GM21360 (cell line): Measurements from ENCODE around the gene GLRX3.

Experiments
- ATAC-seq: cut with Tn5 transposase; IDR thresholded peaks from one replicate; pipeline ENCODE4 v1.9.1; 2021; ENCODE audit warnings: mild to moderate bottlenecking, moderate library complexity; ENCODE audit not compliant: unreplicated experiment

The GLRX3 gene

GRCh38 chr10:130137659-130138478 is 1.7 kb downstream of the GLRX3 start:
- no peak for ATAC-seq

- ATAC-seq: no peak
Observed at GRCh38 chr10:130138479-130138866, 2.3 kb downstream of the GLRX3 start.

DNA sequence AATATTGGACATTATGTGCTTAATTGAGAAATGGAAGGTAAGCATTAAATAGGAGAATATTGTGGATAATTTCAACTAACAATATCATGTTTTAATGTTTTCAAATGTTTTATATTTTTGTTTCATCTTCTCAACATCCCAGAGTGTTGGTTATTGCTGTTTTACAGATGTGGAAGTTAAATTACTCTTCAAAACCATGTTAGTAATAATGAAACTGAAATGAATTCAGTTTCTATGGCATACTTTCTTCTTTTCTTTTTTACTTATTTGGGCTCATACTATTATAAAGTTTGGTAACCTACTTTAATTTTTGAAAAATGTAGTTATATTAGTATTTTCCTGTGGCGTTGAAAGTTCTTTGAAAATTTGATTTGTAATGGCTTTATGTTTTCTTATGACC is 4.2 kb downstream of the GLRX3 start:
- ATAC-seq: no peak

DNA sequence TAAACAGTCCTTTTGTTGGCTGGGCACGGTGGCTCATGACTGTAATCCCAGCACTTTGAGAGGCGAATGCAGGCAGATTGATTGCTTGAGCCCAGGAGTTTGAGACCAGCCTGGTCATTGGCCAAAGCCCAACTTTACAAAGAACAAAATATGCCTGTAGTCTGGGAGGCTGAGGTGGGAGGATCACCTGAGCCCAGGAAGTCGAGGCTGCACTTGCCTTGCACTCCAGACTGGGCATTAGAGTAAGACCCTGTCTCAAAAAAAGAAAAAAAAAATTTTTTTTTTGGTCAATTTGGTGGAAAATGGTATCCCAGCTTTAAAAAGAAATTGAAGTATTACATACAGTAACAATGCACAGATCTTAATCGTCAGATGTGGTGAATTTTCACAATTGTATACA is 4.8 kb downstream of the GLRX3 start:
- no peak for ATAC-seq

DNA sequence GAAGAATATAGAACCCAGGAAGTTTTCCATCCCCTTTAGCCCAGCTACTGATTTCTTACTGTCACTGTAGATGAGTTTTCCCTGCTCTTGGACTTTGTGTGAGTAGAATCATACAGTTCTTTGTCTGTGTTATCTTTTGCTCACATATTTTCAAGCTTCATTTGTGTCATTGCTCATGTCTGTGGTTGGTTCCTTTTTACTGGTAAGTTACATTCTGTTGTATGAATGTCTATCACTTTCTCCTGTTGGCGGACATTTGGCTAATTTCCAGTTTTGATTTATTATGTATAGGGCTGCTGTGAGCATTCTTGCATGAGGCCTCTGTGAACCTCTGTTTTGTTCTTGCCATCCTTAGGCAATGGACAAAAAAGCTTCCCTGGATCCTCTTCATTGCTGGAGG is 5.3 kb downstream of the GLRX3 start:
- ATAC-seq: peak; percentile 35

- peak; percentile 89 for ATAC-seq
Observed at GRCh38 chr10:130141878-130142277, 5.7 kb downstream of the GLRX3 start.

DNA sequence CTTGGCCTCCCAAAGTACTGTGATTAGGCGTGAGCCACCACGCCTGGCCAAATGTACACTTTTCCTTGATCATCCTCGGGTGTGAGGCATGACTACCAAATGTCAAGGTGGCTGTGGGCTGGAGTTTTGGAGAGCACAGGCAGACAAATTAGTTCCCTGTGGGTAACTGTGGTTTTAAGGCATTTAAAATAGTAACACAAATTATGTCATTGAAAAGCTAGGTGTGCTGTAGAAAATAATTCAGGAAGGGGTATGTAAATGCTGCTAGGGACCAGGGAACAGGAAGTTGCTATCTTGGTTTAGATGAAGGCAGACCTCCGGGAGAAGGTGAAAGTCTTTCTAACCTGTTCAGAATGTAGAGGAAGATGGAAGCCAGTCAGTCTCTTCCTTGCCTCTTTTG is 9.9 kb downstream of the GLRX3 start:
- ATAC-seq: no peak

- ATAC-seq: no peak
Observed at GRCh38 chr10:130159192-130159794, 23.1 kb downstream of the GLRX3 start.

DNA sequence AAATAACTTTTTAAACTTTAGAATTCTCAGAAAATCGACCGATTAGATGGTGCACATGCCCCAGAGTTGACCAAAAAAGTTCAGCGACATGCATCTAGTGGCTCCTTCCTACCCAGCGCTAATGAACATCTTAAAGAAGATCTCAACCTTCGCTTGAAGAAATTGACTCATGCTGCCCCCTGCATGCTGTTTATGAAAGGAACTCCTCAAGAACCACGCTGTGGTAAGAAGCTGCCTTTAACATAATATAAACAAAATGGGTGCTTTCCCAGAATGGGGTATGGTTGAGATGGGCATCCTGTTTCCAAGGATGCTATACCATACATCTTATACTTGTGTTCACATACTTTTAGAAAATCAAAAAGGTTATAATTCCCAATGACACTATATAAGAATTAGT is 24.6 kb downstream of the GLRX3 start:
- ATAC-seq: peak; percentile 77

DNA sequence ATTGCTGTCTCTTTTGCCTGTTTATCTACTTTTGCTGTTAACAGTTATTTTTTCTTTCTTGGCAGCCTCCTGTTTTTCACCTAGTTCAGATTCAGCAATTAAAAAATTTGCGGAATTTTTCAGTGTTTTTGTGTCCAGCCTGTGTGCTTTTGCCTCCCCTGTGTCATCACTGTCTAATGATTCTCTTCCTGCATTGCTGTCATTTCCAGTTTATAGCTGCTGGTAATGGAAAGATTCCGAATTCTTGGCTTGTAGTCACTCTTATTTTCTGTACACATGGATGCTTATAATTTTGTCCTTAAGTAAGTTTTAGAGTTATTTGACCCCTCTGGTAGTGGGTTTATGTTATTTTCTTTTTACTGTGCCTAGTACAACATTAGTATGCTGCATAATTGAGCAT is 25.1 kb downstream of the GLRX3 start:
- ATAC-seq: no peak

DNA sequence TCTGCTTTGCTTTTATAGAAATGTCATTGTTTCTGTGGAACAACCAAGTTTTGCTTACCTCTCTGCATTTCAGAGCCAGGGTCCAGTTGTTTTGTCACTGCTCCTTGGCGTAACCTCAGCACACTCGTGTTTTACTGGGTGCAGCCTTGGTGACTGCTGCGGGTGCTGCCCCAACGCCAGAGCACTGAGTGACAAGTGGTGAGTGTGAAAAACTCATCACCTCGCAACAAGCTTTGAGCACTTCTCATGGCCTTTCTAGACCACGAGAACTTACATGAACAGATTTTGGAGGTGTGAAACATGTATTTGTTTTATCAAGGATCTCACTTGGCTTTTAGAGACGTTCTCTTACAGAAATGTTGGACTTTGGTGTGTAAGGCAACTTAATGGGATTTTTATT is 31.0 kb downstream of the GLRX3 start:
- no peak for ATAC-seq

DNA sequence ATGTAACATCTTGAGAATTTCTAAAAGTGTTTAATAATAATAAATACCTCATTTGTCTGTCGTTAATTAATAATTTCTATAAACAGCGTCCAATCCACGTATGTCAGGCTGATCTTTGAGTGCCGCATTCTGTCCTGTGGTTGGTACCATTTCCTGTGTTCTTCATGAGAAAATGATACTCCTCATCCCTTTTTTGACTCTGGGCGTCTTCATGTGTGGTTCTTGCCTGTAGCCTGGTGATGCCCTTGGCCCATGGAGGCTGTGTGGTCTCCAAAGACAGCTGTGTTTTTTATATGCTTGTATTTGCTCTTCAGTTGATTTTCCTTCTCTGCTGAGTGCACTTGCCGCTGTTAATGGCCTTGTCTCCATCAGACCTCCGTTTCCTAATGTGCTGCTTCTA is 31.5 kb downstream of the GLRX3 start:
- ATAC-seq: no peak

DNA sequence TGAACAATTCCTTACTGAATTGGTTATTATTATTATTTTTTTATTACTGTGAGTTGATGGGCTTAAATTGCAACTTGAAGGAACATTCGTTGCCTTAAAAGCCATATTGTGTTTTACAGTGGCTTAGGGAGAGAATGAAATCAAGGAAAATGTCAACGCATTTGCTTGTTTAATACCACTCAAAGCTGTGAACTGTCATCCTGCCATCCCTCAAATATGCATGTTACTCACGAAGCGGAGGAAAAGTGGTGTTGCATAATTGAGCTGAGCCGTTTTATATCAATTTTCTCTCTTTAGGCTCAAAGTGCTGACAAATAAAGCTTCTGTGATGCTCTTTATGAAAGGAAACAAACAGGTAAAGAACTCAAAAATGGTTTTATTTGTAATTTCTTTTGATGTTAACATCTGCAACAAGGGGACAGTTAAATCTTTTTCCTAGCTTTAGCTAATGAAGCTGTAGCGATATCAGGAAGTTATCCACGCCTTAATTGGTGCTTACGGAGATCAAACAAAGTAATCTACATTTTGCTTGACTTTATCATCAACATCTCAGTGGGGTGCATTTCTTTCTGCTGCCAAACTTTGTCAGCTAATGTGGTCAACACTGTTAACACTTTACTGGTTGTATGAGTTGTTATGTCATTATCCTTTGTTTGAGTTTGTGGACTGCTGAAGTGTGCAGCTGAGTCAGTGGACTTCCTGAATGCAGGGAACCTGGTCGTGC is 33.1 kb downstream of the GLRX3 start:
- no peak for ATAC-seq

- ATAC-seq: peak; percentile 73
Observed at GRCh38 chr10:130171196-130171595, 35.0 kb downstream of the GLRX3 start.

DNA sequence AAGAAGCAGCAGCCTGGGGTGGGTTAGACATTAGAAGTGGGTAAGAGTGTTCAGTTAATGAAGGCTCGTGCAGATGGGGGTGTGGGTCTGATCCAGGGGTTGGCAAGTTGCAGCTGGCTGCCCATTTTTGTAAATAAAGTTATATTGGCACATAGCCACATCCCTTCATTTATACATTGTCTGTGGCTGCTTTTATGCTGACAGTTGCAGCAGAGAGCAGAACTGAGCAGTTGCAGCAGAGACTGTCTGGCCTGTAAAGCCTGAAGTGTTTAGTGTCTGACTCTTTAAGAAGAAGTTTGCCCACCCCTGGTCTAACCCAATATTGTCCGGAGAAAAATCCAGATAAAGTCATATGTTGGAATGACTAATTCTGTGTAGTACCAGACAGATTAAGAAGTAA is 38.1 kb downstream of the GLRX3 start:
- ATAC-seq: no peak

GRCh38 chr10:130175074-130175473 is 38.9 kb downstream of the GLRX3 start:
- no peak for ATAC-seq

DNA sequence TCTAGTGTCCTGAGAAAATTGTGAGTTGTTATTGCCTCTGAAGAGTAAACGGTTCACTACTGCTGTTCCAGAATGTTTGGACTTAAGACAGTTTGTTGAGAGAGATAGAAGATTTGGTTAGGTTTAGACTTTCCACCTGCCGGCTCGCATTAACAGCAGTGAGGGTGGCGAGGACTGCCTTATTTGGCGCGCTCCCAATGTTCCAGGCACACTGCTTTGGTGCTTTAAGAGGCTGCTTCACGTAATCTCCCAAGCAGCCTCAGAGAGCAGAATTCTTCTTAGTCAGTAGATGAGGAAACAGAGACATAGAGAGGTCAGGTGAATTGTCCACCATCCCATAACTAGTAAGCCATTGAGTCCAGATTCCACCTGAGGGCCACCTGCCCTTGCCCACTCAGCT is 41.1 kb downstream of the GLRX3 start:
- no peak for ATAC-seq

DNA sequence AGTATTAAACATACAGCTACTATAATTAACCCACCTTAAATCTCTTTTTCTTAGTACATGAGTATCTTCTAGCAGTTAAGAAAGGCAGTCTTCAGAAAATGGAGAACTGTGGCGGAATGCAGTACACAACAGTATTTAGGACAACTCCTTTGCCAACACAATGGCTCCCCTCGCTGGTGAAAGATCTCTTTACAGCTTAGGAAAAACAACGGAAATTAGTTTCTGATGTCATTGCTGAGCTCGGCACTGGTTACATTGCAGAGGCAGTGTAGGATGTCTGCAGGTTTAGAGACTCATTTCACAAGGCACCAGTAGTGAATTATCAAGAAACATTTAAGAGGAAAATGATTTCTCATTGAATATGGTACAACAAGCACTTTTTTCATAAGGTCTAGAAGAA is 43.4 kb downstream of the GLRX3 start:
- no peak for ATAC-seq

GRCh38 chr10:130180416-130180815 is 44.2 kb downstream of the GLRX3 start:
- ATAC-seq: no peak

DNA sequence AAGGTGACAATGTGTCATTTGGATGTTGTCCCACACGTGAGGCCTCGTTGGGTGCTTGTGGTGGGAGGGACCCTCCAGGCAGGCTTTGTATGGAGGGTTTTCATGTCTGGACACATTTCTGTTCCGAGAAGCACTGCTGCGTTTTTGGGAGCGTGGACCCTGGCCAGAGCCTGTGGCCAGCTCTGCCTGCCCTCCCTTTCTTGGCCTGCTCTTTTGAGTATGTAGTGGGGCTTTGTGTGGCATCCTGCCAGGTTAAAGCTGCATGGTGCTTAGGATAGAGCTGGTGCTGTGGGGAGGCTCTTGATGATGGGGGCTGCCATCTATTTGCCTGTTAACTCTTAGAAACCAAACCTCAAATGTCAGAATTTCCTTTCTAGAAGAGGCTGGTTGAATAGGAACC is 45.7 kb downstream of the GLRX3 start:
- no peak for ATAC-seq

DNA sequence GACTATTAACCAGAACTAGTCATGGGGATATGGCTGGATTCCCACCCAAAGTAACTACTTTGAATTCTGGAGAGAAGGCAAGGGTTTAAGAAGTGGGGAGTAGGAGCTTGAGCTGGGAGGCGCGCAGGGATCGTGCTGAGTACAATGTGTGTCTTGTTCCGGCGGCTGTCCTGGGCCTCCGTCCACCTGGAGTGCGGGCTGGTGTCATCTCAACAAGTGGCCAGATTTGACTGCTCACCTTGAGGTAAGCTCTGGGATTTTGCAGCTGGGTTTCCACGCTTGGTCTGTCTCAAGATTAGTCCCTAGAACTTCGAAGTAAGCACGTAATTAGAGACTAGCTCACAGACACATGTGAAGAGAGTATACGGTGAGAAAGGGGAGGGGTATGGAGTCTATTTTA is 49.4 kb downstream of the GLRX3 start:
- ATAC-seq: no peak
